Heart left ventricle (tissue), 13 donors: Measurements from ENCODE around the gene ARL3.

Experiments used
- CTCF ChIP-seq, 12 donors: fragments of 200-600 bp; sonication (generic) in 4 of 12; IDR thresholded peaks; one replicate each; pipeline versions ENCODE4 v1.5.0 to v1.8.0; 2018 to 2022; ENCODE audit warnings: antibody characterized with exemption in 12 of 12, mild to moderate bottlenecking in 5 of 12
- POLR2A ChIP-seq, 2 donors: fragments of 450-650 bp; IDR thresholded peaks; one replicate each; pipeline ENCODE4 v1.6.1; 2017; ENCODE audit warnings: antibody characterized with exemption in 2 of 2, mild to moderate bottlenecking in 2 of 2, moderate library complexity in 2 of 2
- donor health status: ischemic (EF 13 %, LVEDD 7.1; RV severe dilation, severe dysfunction).
- donor health status: DM: no; HTN: yes; CAD: no.
- donor health status: DM: no; HTN: no; CAD: no.
- donor health status: ischemic (EF 25% LVEDD 6.9; RV normal size, moderate dysfunction).
- donor health status: ischemic (EF 25% LVEDD 5.7; RV mildly dilated, moderate dysfunction).
- donor health status: ischemic (EF 35%, LVEDD 5.7; RV mildly dilated, moderate dysfunction).
- donor health status: nonischemic (EF 11% LVEDD 7.7; RV severe dilation, severe dysfunction).
- donor health status: DM: yes; HTN: yes; CAD: no.
- donor health status: PGD.
- donor health status: ischemic (EF 29% LVEDD 5.4; RV normal size, mild dysfunction).
- donor health status: nonischemic (EF 23%, LVEDD 6.1; RV moderate dilation, normal function).

DNA sequence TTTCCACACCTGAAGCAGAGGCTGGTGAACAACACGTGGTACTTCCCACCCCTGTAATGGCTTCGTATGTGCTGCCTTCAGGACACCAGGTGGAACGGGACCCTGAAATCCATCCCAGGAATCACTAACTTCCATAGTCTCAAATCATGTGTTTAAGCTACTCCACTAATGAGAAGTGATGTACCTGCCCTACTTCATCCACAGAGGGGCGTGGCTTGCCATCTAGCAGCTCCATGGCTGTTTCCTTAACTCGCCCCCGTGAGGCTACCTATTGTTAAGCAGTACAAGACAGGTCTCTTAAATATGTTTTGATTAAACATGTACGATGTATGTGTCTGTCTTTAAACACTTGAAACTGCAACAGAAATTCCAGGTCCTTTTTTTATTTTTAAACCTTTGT is 31.8 kb downstream of the ARL3 start:
- TF ChIP-seq CTCF (IDR thresholded peaks at IDR 0.05) (no peak), POLR2A (IDR thresholded peaks at IDR 0.05) (no peak)
